ENCODE data around the gene LAMB4.

Gene LAMB4

DNA sequence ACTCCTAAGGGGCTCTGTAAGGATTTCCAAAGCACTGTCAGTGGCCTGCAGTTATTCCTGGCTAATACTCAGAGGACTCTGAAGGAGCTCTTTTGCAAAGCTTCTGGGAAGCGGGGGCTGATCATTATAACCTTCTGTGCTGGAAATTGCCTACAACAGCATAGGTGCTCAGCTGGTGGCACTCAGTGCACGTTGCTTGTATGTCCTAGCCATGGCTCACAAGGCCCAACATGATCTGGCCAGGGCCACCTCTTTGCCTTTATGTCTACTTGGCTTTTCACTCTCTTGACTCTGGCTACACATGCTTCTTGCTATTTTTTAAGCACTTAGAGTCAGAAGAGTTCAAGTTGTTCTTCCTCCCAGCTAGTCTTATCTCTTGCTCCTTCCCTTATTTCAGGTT, 17.5 kb downstream of the LAMB4 start:
- TF ChIP-seq, protein P1, sequence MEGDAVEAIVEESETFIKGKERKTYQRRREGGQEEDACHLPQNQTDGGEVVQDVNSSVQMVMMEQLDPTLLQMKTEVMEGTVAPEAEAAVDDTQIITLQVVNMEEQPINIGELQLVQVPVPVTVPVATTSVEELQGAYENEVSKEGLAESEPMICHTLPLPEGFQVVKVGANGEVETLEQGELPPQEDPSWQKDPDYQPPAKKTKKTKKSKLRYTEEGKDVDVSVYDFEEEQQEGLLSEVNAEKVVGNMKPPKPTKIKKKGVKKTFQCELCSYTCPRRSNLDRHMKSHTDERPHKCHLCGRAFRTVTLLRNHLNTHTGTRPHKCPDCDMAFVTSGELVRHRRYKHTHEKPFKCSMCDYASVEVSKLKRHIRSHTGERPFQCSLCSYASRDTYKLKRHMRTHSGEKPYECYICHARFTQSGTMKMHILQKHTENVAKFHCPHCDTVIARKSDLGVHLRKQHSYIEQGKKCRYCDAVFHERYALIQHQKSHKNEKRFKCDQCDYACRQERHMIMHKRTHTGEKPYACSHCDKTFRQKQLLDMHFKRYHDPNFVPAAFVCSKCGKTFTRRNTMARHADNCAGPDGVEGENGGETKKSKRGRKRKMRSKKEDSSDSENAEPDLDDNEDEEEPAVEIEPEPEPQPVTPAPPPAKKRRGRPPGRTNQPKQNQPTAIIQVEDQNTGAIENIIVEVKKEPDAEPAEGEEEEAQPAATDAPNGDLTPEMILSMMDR (conservative IDR thresholded peaks at IDR 0.05; ENCODE audit: low read depth, low read length) = no peak
- no peak overlapping the region for H3K4me3 ChIP-seq (ENCODE audit: low read depth, low read length)
- no peak for DNase-seq (ENCODE audit: low read depth)

DNA sequence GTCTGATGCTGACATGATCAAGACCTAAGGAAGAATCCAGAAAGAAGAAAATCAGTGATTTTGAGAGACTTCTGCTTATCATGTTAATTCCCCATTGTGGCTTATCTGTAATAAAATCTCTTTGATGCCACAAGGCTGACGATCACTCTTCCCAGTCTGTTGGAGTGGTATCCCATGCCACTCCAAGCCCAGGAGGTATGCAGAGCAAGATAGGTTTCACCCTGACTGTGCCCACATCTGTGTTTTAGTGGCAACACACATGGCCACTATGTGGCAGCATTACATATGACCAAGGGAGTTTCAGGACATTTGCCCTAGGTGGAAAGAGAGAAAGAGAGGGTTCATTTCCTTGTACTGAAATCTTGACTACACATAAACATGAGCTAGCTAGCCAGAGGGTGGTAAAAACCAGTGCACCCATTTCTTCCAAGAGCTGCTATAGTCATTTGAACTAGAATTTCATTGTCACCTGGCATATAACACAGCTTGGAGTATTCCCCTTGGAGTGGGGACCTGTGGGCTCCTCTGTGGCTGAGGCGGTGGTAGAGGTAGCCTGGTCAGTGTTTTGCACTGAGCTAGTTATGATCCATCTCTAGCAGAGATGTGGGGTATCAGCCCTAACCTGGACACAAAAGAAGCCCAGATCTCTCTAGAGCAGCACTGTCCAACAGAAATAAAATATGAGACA, 20.8 kb downstream of the LAMB4 start:
- H3K4me3 ChIP-seq (ENCODE audit: low read depth, low read length) = no peak overlapping the region
- TF ChIP-seq, protein P1 (conservative IDR thresholded peaks at IDR 0.05; ENCODE audit: low read depth, low read length) = peak; percentile 49
- DNase-seq (ENCODE audit: low read depth) = peak; percentile 36

DNA sequence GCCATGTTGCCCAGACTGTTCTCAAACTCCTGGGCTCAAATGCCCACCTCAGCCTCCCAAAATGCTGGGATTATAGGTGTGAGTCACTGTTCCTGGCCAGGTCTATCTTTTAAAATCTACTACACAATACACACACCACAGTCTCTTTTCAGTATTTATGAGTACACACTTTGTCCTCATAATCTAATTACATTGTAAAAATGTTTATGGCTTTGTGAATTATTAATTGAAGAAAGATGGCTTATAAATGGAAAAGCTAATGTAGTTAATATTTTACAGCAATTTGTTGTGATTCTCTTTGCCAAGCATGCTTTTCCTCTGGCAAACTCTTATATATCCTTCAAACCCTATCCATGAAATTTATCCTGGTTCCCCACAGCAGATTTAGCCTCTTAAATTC, 22.0 kb downstream of the LAMB4 start:
- DNase-seq (ENCODE audit: low read depth) = no peak
- TF ChIP-seq, protein P1 (conservative IDR thresholded peaks at IDR 0.05; ENCODE audit: low read depth, low read length) = no peak

DNA sequence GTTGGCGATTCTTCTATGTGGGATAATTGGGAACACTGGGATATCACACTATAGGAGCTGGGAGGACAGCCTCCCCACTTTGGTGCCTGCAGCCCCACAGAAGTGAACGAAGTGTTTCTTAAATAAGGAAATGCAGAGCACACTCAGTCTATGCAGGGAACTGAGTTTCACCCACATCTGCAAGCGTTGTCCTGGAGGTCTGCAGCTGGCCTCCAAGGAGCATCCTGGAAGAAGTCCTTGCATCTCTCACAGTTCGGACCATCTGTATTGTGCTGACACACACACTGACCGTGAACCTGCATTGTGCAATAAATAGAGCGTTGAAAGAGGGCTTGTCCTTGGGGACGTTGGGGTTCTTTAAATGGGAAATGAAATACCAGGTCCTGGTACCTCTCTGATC, 25.8 kb downstream of the LAMB4 start:
- H3K4me3 ChIP-seq (ENCODE audit: low read depth, low read length) = no peak overlapping the region
- peak; percentile 55 for DNase-seq (ENCODE audit: low read depth)
- TF ChIP-seq, protein P1 (conservative IDR thresholded peaks at IDR 0.05; ENCODE audit: low read depth, low read length) = no peak

More for the DNA sequence above, 22.0 kb downstream of the LAMB4 start:
- H3K4me3 ChIP-seq (ENCODE audit: low read depth, low read length) = no peak overlapping the region

DNA sequence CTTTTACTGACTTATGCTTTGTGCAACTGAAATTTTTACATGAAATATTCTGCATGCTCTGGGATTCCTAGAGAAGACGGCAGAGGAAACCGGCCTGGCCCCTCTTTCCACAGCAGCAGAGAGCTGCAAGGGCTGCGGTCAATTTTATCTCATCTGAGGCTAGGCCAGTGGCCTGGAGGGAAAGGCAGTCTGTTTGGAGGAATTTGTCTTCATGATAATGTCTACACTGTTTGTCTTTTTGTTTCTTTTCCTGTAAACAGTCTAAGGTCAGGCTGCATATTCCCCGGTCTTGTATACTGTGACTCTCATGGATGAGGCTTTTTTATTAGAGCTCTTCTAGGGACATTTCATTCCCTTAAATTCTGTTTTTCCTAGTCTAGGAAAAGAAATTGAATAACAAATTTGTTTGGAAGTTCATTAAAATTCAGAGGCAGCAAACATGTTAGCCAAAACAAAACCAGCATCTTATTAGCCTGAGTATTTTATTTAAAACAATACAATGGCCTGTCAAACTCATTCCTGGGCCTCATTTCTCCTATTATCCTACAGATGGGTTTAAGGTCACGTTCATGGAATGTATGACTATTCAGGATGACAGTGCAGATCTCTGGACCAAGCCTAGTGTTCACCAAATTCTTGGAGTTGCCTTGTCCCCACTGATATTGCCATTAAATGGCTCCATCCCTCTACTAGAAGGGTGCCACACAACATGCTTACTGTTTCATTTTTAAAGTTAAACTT, 26.4 kb downstream of the LAMB4 start:
- TF ChIP-seq, protein P1 (conservative IDR thresholded peaks at IDR 0.05; ENCODE audit: low read depth, low read length) = no peak
- peak; percentile 60 for DNase-seq (ENCODE audit: low read depth)
- H3K4me3 ChIP-seq (ENCODE audit: low read depth, low read length) = no peak overlapping the region

DNA sequence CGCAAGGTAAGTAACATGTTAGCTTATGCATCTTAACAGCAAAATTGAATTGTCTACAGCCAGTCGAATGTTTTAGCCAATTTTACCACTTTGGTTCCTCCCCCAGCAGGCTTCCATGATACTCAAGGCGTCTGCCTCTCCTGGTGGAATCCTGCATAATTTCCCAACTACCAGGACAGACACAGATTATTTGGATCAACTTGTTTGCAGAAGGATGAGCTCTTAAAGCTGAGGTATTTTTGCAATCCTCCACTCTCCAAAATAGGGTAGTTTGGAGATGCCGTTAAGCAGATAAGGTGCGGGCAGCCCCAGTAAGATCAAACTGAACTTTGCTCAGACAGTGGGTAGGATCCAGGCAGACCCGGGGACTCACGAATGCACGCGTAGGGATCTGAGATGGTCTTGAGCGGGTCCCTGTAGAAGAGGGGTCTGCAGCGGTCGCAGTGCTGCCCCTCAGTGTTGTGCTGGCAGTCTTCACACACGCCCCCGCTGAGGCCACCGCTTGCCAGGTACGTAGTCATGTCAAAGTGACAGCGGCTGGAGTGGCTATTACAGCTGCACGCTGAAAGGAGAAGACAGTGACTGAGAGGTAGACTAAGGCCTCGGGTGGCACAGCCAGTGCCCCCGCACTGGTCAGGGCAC, 27.4 kb downstream of the LAMB4 start:
- no peak overlapping the region for H3K4me3 ChIP-seq (ENCODE audit: low read depth, low read length)
- DNase-seq (ENCODE audit: low read depth) = no peak
- TF ChIP-seq, protein P1 (conservative IDR thresholded peaks at IDR 0.05; ENCODE audit: low read depth, low read length) = no peak

Data from choroid plexus epithelial cell (primary cell).